ENCODE data around the gene GAS2.

GAS2 gene

DNA sequence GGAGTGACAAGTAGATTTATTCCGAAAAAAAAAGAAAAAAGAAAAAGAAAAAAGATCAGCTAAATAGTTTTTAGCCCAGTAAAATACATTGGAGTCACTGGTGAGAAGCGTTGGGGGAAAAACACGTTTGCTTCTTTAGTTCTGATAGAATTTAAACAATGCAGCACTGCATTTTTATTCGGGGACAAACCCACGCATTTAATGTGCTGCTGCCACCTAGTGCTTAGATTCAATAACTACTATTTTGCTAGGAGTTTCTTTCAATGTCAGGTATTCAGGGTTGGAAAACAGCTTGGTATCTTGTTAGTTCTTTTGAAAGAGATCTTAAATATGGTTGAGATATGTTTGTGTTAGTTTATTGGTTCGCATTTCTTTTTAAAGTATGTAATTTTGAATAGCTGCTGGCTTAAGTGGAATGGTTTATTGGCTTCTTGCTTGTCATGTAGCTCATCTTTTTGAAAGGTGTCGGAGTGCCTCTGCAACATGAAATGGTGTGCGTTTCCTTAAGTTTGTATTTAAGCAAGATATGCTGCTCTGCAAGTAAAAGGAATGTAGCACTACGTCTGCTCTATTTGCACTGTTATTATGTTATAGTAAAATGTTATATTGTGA is 121.2 kb downstream of the GAS2 start:
- DNase-seq (ENCODE audit: low spot score): peak; percentile 32

DNA sequence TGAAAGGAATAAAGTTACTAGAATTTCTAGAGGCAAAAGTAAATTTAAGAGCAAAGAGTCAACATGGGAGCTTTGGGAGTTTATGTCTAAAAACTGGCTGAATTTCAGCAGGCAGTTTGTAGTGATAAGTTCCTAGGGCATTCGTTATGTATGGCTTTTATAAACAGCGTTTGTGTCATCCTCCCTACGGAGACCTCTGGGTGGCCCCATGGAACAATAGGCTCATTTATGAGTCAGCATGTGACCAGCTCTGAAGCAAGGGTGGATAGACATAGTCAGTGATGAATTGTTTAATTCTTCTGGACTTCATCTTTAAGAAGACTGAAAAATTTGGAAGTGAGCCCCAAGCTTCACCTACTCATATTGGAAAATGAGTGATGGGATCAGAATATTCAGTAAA is 126.1 kb downstream of the GAS2 start:
- DNase-seq (ENCODE audit: low spot score): peak; percentile 29

DNA sequence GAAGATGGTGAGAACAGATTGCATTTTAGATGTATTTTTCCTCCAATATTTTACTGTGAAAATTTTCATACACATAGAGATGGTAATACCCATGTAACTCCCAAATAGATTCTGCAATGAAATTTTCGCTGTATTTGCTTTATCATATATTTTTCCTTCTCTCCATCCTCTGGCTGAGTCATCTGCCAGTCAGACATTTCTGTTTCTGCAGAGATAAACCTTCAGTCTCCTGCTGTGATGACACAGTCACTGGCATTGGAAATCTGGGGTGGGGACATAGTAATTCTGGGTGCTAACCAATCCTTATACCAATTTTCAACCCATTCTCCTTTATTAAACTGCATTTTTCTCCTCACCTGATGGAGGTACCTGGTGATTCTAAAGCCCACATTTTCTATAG is 129.5 kb downstream of the GAS2 start:
- DNase-seq (ENCODE audit: low spot score): no peak

GRCh38 chr11:22797047-22797446 is 130.6 kb downstream of the GAS2 start:
- no peak for DNase-seq (ENCODE audit: low spot score)

GRCh38 chr11:22798901-22799300 is 132.5 kb downstream of the GAS2 start:
- DNase-seq (ENCODE audit: low spot score): no peak

- no peak for DNase-seq (ENCODE audit: low spot score)
Measured at GRCh38 chr11:22800482-22800881, 134.1 kb downstream of the GAS2 start.

DNA sequence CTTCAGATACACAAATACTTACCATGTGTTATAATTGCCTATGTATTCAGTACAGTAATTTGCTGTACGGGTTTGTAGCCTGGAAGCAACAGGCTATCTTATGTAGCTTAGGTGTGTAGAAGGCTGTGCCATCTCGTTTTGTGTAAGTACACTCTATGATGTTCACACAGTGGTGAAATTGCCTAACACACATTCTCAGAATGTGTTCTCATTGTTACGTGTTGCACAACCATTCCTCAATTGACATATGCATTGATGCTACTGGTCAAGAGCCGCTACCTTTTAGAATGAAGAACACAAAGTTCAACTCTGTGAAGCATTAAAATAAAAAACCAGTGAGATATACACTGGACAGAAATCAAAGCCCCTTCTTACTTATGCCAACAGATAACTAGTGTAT is 136.4 kb downstream of the GAS2 start:
- no peak for DNase-seq (ENCODE audit: low spot score)

DNA sequence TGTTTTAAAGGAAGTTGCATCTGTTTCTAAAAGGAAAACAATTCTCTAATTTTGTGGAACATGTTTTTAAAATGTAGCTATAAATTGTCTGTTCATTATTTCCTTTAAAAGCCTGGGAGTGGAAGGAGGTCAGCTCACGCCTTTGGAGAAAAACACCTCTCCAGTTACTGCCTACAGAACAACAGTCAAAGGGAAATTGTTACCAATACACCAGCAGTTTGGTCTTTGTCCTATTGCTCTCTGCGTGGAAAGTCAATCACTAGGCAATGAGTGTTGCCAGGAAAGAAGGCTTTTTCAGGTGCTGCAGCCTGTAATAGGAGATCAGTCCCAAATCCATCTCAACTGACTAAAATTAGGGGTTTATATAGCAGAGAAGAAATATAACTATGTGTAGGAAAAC is 141.0 kb downstream of the GAS2 start:
- no peak for DNase-seq (ENCODE audit: low spot score)

- no peak for DNase-seq (ENCODE audit: low spot score)
Measured at GRCh38 chr11:22807855-22808570, 141.6 kb downstream of the GAS2 start.

DNA sequence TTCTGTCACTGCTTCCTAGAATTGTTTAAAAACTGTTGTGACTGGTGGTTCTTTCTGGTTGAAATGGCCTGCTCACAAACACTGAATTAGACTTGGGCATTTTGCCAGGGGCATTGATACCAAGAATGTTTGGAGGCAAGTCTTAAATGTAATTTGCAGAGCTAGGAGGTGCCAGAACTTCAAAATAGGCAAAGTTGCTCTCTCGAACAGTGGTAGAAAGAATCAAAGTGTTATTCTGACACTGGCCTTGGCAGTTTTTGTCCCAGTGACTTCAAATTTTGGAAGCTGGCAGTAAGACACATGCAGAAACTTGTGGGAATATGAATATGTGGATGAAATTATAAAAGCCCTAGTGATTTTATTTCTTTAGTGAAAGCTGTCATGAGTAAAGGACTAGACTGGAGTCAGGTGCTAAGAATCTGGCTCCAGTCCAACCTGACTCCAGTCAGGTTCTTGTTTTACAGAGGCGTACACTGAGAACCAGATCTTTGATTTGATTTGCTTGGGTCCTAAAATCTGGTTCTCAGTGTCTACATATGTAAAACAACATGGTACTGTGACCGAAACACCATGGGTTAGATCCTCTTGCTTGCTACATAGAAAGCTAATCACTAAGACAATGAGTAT is 142.3 kb downstream of the GAS2 start:
- no peak for DNase-seq (ENCODE audit: low spot score)

DNA sequence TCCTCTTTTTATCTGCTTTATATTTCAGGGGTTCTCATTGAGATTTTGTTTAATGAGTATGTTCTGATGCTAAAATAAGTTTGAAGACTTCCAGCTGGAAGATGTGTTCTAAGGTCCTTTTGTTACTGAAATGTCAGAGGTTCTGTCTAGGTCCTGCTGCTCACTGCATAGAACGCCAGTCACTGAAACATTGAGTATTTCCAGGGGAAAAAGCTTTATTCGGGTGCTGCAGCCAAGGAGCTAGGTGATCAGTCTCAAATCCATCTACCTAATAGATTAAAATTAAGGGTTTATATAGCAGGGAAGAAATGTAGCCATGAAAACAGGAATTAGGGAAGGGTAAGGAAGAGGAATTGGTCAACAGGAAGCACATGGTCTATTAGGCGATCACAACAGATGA is 143.5 kb downstream of the GAS2 start:
- no peak for DNase-seq (ENCODE audit: low spot score)

DNA sequence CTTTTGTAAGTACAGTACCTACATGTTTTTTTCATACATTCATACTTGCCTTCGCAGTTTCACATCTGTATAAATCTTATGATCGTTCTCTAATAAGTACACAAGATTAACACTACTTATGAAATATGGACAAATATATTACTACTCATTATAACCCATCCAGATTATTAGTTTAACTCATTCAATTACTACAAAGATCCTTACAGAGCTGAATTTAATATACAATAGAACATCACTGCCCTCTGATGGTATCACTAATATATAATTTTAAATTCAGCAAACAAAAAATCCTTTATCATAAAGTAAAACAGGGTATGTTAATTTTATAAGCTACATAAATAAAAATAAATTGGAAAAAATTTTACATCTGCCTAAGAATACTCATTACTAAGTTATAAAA is 155.8 kb downstream of the GAS2 start:
- DNase-seq (ENCODE audit: low spot score): no peak

DNA sequence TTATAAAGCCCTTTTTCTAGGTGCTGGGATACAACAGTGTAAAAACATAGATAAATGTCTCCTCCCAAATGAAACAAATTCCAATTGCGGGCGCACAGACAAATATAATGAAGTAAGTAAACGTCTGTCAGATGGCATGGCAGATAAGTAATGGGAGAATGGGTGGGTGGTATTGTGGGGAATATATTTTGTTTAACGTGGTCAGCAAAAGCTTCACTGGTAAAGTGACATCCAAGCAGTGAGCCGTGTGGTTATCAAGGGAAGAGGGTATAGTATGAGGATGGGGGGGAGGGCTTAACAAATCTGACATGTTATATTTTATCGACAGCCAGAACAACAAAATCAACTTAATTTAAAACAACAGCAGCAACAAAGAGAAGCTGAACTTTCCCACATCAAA is 162.0 kb downstream of the GAS2 start:
- no peak for DNase-seq (ENCODE audit: low spot score)

DNA sequence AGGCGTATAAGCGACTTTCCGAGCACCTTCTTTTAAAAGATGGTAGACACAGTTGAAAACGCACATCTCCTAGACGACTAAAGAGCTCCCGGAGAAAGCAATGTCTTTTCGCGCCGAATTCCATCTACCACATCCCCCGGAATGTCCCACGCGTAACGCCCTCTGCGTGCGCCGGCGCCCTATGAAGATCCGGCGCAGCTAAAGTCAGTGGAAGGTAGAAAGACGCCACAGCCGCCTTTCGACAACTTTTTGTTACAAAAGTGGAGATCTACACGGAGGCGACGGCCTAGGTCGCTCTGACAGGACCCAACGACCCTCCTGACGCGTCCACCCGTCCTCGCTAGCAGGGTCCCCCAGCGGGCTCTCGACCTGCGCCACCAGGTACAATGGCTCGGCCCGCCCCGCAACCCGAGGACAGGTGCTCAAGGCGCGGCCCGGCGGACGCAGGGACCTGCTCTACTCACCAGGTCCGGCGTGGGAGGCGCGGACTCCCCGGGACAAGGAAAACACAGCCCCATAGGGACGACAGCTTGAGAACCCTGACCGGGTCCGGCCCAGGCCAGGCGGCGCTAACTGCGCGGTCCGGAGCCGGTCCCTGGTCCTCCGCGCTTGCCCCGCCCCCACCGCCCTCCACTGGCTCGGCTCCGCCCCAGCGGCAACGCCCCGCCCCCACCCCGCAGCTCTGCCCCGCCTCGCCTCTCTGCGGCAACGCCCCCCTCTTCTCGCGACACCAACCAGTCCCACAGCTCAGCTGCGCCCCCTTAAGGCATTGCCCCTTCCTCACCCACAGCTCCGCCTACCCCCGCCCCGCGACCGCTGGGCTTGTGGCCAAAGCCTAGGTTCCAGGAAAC is 163.0 kb downstream of the GAS2 start, which contains the start of gene SVIP:
Gene SVIP (minus strand): TSS at position 571 of the 851 bp plus-strand sequence. CDS start 53 bp downstream, at position 518.
- peak; percentile 92 for DNase-seq (ENCODE audit: low spot score)

DNA sequence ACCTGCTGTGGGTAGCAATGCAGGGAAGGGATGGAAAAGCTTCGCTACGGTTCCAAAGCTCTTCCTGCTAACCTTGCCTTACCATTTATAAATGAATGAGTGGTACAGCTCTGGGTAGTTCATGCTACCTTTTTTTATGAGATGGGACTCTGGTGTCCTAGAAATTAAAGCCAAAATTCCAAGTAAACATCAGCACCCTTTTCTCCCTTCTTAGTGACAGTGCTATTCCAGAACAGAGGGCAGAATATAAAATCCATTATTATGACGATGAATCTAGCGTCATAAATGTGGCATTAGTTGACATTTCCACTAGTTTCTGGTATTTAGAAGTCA is 163.6 kb downstream of the GAS2 start:
- DNase-seq (ENCODE audit: low spot score): no peak

- DNase-seq (ENCODE audit: low spot score): no peak
Measured at GRCh38 chr11:22832315-22833015, 166.1 kb downstream of the GAS2 start.

- no peak for DNase-seq (ENCODE audit: low spot score)
Measured at GRCh38 chr11:22846726-22847125, 180.3 kb downstream of the GAS2 start.

DNA sequence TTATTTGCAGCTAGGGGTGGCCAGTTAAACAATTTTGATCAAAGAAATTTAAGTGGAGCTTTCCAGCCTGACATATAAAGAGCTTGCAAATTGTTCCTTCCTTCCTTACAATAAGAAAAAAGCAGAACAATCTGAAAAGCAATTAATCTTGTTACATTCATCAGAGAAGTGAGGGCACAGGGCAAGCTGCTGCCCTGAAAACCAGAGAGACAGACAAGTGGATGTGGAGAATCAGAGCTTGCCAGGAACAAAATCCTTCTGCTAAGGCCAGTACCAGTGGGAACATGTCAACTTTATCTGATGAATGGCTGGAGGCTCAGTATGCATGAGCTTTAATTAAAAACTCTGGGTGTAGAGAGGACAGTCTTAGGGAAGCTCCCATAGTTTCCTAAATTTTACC is 185.1 kb downstream of the GAS2 start:
- DNase-seq (ENCODE audit: low spot score): no peak

DNA sequence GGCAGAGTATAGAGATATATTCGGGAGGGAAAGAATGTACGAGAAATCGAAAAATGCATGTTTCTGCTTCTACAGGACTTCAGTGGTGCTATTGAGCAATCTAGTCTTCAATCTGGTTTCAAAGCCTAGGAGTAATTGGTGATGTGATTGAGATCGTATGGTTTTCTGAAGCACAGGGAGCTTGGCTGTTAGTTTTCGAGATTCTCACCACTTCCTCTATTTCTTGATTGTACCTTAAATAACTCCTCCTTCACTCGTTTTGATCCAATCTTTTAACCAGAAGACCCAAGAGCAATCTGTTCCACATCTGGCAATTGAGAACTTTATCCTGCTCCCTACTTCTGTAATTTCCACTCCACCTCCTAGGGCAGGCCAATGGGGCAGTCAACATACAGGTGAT is 193.3 kb downstream of the GAS2 start:
- no peak for DNase-seq (ENCODE audit: low spot score)

DNA sequence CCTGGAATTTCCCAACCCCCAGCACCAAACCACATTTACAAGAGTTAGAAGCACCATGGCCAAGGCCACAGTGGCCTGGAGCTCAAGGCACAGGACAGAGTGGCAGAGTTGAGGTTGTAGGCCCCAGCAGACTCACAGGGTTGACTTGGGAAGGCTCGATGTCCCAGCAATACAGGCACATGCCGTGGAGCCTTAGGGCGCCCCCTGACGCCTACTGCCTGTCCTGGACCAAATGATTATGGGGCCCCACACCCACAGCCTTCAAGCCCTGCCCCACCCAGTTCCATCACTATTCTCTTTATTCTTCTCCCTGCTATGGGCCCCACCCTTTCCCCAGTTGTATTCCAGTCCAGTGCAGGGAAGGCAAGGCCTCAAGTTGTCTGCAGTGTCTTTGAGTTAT is 193.8 kb downstream of the GAS2 start, which contains the start of gene CCDC179:
Gene CCDC179 (minus strand): TSS at position 234 of the 400 bp plus-strand sequence. CDS start 53 bp downstream, at position 181.
- DNase-seq (ENCODE audit: low spot score): no peak
